GM12878 (cell line): ENCODE results near the gene SERPINH1.

Experiments used
- BMI1 ChIP-seq: fragments of 450-650 bp; IDR thresholded peaks from 2 replicates; pipeline ENCODE4 v1.6.1; 2016; ENCODE audit warnings: mild to moderate bottlenecking, moderate library complexity, borderline replicate concordance
- EP300 ChIP-seq, 2 experiments: fragments of 150-350 bp in 1 of 2; IDR thresholded peaks; 2 replicates each; pipeline ENCODE4 v1.6.1; 2011 to 2012; ENCODE audit warnings: low read depth in 2 of 2, low read length in 2 of 2, borderline replicate concordance in 1 of 2, improper control_type of control experiment in 1 of 2, inconsistent platforms in 1 of 2; ENCODE audit not compliant: control insufficient read depth in 1 of 2
- EZH2 ChIP-seq: IDR thresholded peaks from 2 replicates; pipeline ENCODE4 v1.6.1; 2012; ENCODE audit warnings: low read depth, mild to moderate bottlenecking, control low read depth, inconsistent platforms, low read length, borderline replicate concordance; ENCODE audit not compliant: control insufficient read depth
- HCFC1 ChIP-seq: fragments of 150-350 bp; IDR thresholded peaks from 2 replicates; pipeline ENCODE4 v1.6.1; 2014; ENCODE audit warnings: low read length
- JUNB ChIP-seq: IDR thresholded peaks from 2 replicates; pipeline ENCODE4 v1.6.1; 2016; ENCODE audit warnings: antibody characterized with exemption, mild to moderate bottlenecking
- JUND ChIP-seq: IDR thresholded peaks from 2 replicates; pipeline ENCODE4 v1.6.1; 2012; ENCODE audit warnings: low read depth, mild to moderate bottlenecking, low read length, improper control_type of control experiment, moderate library complexity
- NBN ChIP-seq: fragments of 450-650 bp; IDR thresholded peaks from 2 replicates; pipeline ENCODE4 v1.6.1; 2016
- POLR2A ChIP-seq: IDR thresholded peaks from 2 replicates; pipeline ENCODE4 v1.6.1; 2011; ENCODE audit warnings: low read depth, mild to moderate bottlenecking, low read length
- POLR2AphosphoS5 ChIP-seq: IDR thresholded peaks from 2 replicates; pipeline ENCODE4 v1.6.1; 2011; ENCODE audit warnings: mild to moderate bottlenecking, low read length, inconsistent platforms
- ZNF274 ChIP-seq: IDR thresholded peaks from one replicate; pipeline ENCODE4 v1.8.0; 2011; ENCODE audit not compliant: insufficient read length, insufficient read depth
- ZZZ3 ChIP-seq: IDR thresholded peaks from 2 replicates; pipeline ENCODE4 v1.6.1; 2011; ENCODE audit warnings: low read depth; ENCODE audit not compliant: control insufficient read depth, insufficient read length
- TF ChIP-seq, protein P1 (sequence below): IDR thresholded peaks from 2 replicates; pipeline ENCODE4 v1.6.1; 2011; ENCODE audit warnings: borderline replicate concordance, low read depth, mild to moderate bottlenecking, moderate library complexity, low read length; ENCODE audit not compliant: insufficient read depth, poor library complexity, severe bottlenecking
- TF ChIP-seq, protein P2 (sequence below), 3 experiments: IDR thresholded peaks in 2 of 3; conservative IDR thresholded peaks in 1 of 3; 2 replicates each; pipeline ENCODE4 v1.5.1; 2011; ENCODE audit warnings: low read depth in 3 of 3, low read length in 3 of 3, mild to moderate bottlenecking in 3 of 3, control low read depth in 2 of 3, moderate library complexity in 2 of 3, inconsistent platforms in 1 of 3, mixed read lengths in 1 of 3; ENCODE audit not compliant: control insufficient read depth in 2 of 3, insufficient read depth in 1 of 3; ENCODE audit errors: extremely low read depth in 1 of 3

DNA sequence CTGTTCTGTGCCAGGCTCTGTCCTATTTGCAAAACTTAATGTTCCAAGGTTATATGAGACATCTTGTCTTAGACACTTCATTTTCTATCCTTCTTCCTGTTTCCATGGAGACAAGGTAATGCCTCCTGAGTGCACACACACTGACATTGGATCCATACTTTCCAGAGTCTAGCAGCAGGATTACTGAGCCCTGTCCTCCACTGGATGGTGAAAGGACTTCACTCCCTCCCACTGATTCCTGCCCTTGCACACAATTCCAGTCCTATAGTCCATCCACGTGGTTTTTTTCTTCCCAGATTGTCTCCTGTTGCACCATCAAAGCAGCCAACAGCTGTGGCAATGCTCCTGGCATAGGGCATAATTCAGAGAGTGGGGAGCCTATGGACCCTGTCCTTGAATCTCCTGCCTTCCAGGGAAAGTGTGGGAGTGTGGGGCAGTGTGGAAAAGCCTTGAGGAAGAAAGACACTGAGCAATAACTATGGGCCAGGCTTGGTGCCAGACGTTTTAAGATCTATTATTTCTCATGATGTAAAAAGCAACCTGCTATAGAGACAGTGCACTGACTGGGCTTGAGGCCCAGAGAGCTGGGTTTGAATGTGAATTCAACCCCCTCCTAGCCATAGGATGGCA lies 31.3 kb downstream of the SERPINH1 start:
- TF ChIP-seq, protein P1, sequence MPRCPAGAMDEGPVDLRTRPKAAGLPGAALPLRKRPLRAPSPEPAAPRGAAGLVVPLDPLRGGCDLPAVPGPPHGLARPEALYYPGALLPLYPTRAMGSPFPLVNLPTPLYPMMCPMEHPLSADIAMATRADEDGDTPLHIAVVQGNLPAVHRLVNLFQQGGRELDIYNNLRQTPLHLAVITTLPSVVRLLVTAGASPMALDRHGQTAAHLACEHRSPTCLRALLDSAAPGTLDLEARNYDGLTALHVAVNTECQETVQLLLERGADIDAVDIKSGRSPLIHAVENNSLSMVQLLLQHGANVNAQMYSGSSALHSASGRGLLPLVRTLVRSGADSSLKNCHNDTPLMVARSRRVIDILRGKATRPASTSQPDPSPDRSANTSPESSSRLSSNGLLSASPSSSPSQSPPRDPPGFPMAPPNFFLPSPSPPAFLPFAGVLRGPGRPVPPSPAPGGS = no peak
- TF ChIP-seq POLR2A (no peak), POLR2AphosphoS5 (no peak), JUND (no peak), ZNF274 (no peak), EP300 (IDR thresholded peaks at IDR 0.05; ENCODE audit: borderline replicate concordance in 1 of 2, control insufficient read depth in 1 of 2, low read depth in 2 of 2, low read length in 2 of 2) (no peak), EZH2 (no peak), HCFC1 (no peak), ZZZ3 (no peak), BMI1 (no peak), JUNB (no peak), NBN (no peak)
- TF ChIP-seq, protein P2, sequence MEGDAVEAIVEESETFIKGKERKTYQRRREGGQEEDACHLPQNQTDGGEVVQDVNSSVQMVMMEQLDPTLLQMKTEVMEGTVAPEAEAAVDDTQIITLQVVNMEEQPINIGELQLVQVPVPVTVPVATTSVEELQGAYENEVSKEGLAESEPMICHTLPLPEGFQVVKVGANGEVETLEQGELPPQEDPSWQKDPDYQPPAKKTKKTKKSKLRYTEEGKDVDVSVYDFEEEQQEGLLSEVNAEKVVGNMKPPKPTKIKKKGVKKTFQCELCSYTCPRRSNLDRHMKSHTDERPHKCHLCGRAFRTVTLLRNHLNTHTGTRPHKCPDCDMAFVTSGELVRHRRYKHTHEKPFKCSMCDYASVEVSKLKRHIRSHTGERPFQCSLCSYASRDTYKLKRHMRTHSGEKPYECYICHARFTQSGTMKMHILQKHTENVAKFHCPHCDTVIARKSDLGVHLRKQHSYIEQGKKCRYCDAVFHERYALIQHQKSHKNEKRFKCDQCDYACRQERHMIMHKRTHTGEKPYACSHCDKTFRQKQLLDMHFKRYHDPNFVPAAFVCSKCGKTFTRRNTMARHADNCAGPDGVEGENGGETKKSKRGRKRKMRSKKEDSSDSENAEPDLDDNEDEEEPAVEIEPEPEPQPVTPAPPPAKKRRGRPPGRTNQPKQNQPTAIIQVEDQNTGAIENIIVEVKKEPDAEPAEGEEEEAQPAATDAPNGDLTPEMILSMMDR (IDR thresholded peaks at IDR 0.05 in 2 of 3, conservative IDR thresholded peaks at IDR 0.05 in 1 of 3; ENCODE audit: control insufficient read depth in 2 of 3, extremely low read depth in 1 of 3, insufficient read depth in 1 of 3, low read depth in 3 of 3, low read length in 3 of 3) = no peak
